ENCODE data around the gene CTBP2. TPM values are rescaled to one million over a fixed set of nuclear protein-coding genes. Genes with fewer than 3 reads are reported as not detected.

CTBP2 gene
- total RNA-seq, 2 donors from 2014 or later = 32.0 to 49.0 TPM

DNA sequence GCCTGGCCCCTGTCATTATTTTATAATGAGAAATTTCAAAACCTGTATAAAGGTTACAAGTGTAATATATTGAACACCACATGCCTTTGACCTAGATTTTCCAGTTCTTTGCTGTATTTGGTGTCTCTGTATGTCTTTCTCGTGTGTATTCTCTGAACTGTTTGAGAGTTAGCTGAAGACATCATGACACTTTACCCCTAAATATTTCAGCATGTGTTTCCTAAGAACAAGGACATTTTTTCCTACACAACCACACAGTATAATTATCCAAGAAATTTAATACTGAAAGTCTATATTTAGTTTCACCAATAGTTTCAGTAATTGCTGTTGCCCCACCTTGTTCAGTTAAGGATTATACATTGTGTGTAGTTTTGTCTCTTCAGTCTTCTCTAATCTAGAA lies 203.6 kb downstream of the CTBP2 start:
- Histone ChIP-seq H3K9me3 (no peaks in the 10 kb centered on the region), H3K4me1 (peaks cover 30% of the 10 kb centered on the region), H3K4me3 (no peak overlapping the region), H3K27ac (no peak overlapping the region), H3K36me3 (replicated peaks in 1 of 2; ENCODE audit: insufficient read depth in 1 of 2, low read depth in 2 of 2) (no peaks in the 10 kb centered on the region), H3K27me3 (no peaks in the 10 kb centered on the region)
- intact Hi-C loops (cut with DNase I) = no loop called here
- 79 to 93% methylated on average over 1 of the region's 1 CpG for WGBS, 2 donors
- TF ChIP-seq, protein P1, sequence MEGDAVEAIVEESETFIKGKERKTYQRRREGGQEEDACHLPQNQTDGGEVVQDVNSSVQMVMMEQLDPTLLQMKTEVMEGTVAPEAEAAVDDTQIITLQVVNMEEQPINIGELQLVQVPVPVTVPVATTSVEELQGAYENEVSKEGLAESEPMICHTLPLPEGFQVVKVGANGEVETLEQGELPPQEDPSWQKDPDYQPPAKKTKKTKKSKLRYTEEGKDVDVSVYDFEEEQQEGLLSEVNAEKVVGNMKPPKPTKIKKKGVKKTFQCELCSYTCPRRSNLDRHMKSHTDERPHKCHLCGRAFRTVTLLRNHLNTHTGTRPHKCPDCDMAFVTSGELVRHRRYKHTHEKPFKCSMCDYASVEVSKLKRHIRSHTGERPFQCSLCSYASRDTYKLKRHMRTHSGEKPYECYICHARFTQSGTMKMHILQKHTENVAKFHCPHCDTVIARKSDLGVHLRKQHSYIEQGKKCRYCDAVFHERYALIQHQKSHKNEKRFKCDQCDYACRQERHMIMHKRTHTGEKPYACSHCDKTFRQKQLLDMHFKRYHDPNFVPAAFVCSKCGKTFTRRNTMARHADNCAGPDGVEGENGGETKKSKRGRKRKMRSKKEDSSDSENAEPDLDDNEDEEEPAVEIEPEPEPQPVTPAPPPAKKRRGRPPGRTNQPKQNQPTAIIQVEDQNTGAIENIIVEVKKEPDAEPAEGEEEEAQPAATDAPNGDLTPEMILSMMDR (IDR thresholded peaks at IDR 0.05) = no peak
- TF ChIP-seq POLR2A (IDR thresholded peaks at IDR 0.05) = no peak
- DNase-seq (no peak), ATAC-seq (no peak)

DNA sequence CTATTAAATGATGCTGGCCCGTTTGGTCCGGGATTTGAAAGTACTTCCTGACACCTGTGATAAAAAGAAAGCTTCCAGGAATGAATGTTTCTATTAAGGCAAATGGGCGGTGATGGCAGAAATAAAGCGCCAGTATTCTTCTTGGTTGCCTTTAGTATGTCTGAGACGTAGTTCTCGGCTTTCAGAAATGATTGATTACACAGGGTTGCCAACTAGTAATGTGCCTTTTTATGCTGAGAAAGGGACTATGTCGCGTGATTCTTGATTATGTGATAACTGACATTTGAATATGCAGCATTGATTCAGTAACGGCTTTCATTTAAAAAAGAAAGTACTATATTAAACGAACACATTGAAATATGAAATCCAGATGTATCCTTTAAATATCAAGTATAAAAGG lies 204.5 kb downstream of the CTBP2 start:
- intact Hi-C loops (cut with DNase I) = no loop called here
- Histone ChIP-seq H3K27me3 (no peaks in the 10 kb centered on the region), H3K9me3 (no peaks in the 10 kb centered on the region), H3K27ac (no peak overlapping the region), H3K4me1 (peaks cover 30% of the 10 kb centered on the region), H3K36me3 (replicated peaks in 1 of 2; ENCODE audit: insufficient read depth in 1 of 2, low read depth in 2 of 2) (no peaks in the 10 kb centered on the region), H3K4me3 (no peak overlapping the region)
- WGBS, 2 donors = 51 to 58% methylated on average over 10 of the region's 10 CpGs
- no peak for TF ChIP-seq POLR2A (IDR thresholded peaks at IDR 0.05)
- TF ChIP-seq, protein P1 (IDR thresholded peaks at IDR 0.05) = no peak
- ATAC-seq = no peak
- DNase-seq = no peak

DNA sequence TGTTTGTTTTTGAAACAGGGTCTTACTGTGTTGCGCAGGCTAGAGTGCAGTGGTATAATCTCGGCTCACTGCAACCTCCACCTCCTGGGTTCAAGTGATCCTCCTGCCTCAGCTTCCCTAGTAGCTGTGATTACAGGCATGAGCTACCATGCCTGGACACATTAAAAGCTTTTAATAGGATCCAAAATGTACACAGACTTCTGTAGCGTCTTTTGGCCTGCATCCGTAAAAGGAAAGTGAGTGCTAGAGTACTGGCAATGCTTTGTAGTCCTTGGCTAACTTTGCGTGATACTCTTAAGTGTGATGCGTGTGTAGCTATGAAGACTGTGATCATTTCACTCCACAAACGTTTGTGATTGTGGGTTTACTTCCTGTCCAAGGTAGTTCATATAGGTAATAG lies 205.1 kb downstream of the CTBP2 start:
- WGBS, 2 donors = 77 to 78% methylated on average over 7 of the region's 7 CpGs
- no peak for DNase-seq
- no peaks in the 10 kb centered on the region for H3K36me3 ChIP-seq (replicated peaks in 1 of 2; ENCODE audit: insufficient read depth in 1 of 2, low read depth in 2 of 2)
- no peak overlapping the region for H3K27ac ChIP-seq
- no peak overlapping the region for H3K4me3 ChIP-seq
- no peak for TF ChIP-seq POLR2A (IDR thresholded peaks at IDR 0.05)
- TF ChIP-seq, protein P1 (IDR thresholded peaks at IDR 0.05) = no peak
- no peak for ATAC-seq
- intact Hi-C loops (cut with DNase I) = no loop called here
- H3K27me3 ChIP-seq = no peaks in the 10 kb centered on the region
- no peaks in the 10 kb centered on the region for H3K9me3 ChIP-seq
- H3K4me1 ChIP-seq = peaks cover 30% of the 10 kb centered on the region

DNA sequence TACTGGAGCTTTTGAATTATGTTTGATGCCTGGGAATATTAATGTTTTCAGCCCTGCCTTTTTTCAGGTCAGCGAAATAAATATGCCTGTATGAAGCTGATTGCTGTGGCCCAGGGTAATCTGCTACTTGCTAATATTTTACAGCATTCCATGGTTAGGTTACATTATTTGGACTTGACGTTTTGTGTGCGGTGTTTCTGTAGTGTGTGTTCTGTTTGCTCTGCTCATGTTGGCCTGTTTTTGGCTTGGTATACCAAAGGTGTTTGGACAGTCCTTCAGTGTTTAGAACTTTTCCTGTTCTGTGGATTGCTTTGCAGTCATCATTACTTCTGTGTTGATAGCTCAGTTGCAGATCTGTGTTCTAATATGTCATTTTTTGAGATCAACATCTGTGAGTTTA lies 206.9 kb downstream of the CTBP2 start:
- H3K4me1 ChIP-seq = peaks cover 30% of the 10 kb centered on the region
- peak; percentile 61 for ATAC-seq
- no peak for TF ChIP-seq POLR2A (IDR thresholded peaks at IDR 0.05)
- TF ChIP-seq, protein P1 (IDR thresholded peaks at IDR 0.05) = no peak
- H3K27me3 ChIP-seq = no peaks in the 10 kb centered on the region
- H3K9me3 ChIP-seq = no peaks in the 10 kb centered on the region
- H3K4me3 ChIP-seq = no peak overlapping the region
- intact Hi-C loops (cut with DNase I) = no loop called here
- peak overlapping the region in 2 of 4 donors; percentile 45 to 53 for H3K27ac ChIP-seq
- DNase-seq = no peak
- no peaks in the 10 kb centered on the region for H3K36me3 ChIP-seq (replicated peaks in 1 of 2; ENCODE audit: insufficient read depth in 1 of 2, low read depth in 2 of 2)
- WGBS, 2 donors = 27 to 35% methylated on average over 3 of the region's 3 CpGs

DNA sequence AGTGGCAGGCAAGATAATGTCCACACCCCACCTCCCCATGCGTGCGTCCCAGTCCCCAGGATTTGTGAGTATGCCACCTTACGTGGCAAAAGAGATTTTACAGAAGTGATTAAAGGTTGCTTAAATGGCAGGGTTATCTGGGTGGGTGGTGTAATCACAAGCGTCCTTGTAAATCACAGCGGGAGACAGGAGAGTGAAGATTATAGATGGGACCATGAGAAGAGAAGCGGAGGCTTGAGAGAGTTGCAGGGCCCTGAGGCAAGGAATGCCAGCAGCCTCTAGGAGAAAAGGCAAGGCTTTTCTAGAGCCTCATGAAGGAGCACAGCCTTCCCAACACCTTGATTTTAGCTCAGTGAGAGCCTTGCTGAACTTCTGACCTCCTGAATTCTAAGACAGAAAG lies 208.2 kb downstream of the CTBP2 start:
- DNase-seq (no peak), ATAC-seq (no peak)
- no peak for TF ChIP-seq POLR2A (IDR thresholded peaks at IDR 0.05)
- TF ChIP-seq, protein P1 (IDR thresholded peaks at IDR 0.05) = no peak
- Histone ChIP-seq H3K9me3 (no peaks in the 10 kb centered on the region), H3K4me1 (peaks cover 31% of the 10 kb centered on the region), H3K27ac (no peak overlapping the region), H3K4me3 (no peak overlapping the region), H3K27me3 (no peaks in the 10 kb centered on the region), H3K36me3 (replicated peaks in 1 of 2; ENCODE audit: insufficient read depth in 1 of 2, low read depth in 2 of 2) (no peaks in the 10 kb centered on the region)
- intact Hi-C loops (cut with DNase I) = no loop called here
- 70 to 83% methylated on average over 6 of the region's 6 CpGs for WGBS, 2 donors
